ENCODE results near the gene USP15.

DNA sequence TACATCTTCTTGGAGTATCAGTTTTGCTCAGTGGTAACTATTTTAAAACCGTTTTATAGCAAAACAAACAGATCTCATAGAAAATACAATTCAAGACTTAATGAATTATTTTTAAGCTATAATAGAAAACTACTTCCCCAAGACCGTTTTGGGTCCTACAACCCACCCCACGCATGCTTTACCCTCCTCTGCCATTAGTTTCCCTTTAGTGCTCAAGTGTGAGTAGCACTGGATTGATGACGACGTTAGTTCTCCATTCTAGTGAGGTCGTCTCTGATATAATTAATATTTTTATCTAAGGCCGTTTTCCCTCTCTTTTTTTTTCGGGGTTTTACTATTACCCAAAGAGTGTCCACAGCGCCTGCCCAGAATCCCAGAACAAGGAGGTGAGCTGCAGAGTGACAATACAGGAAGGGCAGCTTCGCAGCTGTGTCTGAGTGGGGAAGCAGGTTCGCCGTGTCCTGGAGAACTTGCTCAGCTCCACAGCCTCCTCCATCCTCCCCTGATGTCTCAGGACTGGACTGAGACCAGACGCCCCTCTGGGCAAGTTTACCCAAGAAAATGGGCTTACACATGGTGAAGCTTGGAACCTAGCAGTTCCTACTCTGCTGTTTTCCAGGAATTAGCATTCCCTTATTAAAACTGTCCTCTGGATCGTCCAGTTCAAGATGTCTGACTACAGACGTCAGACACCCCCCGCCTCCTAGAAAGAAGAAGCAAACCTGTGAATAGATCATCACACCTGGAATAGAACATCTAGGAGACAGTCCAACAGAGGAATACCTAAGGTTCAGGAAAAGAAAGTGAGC is 174.5 kb downstream of the USP15 start:
- no peak for TF ChIP-seq EZH2 (IDR thresholded peaks at IDR 0.05)
- no peak for TF ChIP-seq POLR2AphosphoS5 (IDR thresholded peaks at IDR 0.05; ENCODE audit: borderline replicate concordance, low read depth, low read length)
- TF ChIP-seq FOXP2 (optimal IDR thresholded peaks at IDR 0.05; ENCODE audit: control extremely low read depth, extremely low read length, insufficient read depth), result no peak

All from SK-N-MC (cell line).